GM18909 (cell line): ENCODE measurements around the gene PI3.
"Not testable (repeated sequence)": the region's sequence is repeated elsewhere in the genome, so short reads cannot be mapped to it uniquely, and the experiment has no call there.

Experiments used
- ATAC-seq: cut with Tn5 transposase; IDR thresholded peaks from one replicate; pipeline ENCODE4 v1.9.1; 2021; ENCODE audit warnings: mild to moderate bottlenecking; ENCODE audit not compliant: unreplicated experiment, poor library complexity

PI3 gene, protein sequence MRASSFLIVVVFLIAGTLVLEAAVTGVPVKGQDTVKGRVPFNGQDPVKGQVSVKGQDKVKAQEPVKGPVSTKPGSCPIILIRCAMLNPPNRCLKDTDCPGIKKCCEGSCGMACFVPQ

GRCh38 chr20:45174434-45175364, at the start of gene PI3:
Gene PI3, plus strand, starts transcription at chr20:45174902. Its CDS starts 21 bp downstream, at chr20:45174923.
- ATAC-seq, result no peak

DNA sequence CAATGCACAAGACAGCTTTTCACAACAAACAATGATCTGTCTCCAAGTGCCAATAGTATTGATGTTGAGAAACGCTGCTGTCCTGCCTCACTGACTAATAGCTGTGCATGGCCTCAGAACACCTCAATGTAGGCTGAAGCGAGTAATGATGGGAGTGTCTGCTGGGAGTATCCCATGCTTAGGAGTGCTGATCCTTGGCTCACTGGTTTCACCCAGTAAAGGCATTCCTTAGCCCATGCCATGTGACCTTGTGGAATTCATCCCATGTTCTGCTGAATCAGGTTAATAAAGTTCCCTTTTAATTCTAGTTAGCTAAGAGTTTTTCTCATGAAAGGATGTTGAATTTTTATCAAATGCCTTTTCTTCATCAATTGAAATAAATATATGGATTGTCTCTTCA, 46.6 kb upstream of the PI3 start:
- ATAC-seq, result no peak

- ATAC-seq, result no peak
Observed at GRCh38 chr20:45136911-45137310, 37.8 kb upstream of the PI3 start.

DNA sequence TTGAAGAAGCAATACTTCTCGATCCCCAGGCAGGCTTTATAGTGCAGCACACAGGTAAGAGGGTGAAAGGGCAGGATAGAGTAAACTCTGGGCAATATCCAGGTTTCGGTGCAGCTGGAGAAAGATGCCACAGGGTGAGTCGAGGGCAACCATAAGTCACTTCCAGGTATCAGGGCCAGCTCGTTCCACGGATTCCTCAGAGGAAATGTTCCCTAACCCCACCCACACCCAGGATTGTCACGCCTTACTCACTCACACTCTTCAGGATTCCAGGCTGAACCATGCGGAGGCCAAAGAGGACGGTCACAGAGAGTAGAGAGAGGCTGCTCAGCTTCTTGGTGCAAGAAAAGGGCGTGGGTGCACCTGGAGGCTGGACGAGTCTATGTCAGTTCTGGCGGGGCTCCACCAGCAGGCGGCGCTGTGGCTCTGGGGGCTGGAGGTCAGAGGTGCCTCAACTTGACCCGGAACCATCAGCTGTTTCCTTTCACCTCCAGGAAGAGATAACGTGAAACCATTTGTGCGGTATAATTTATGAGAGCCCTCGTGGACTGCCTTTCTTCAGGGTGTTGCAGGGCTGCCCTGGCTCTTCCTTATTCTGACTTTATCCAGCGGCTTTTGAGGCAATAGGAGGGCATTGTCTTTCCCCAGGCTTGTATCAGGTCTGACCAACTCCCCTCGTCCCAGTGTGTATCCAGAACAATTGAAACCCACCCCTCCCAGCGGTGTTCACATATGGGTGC, 36.0 kb upstream of the PI3 start:
- ATAC-seq, result no peak

- not testable (repeated sequence) for ATAC-seq
Observed at GRCh38 chr20:45139733-45140375, 34.8 kb upstream of the PI3 start.

DNA sequence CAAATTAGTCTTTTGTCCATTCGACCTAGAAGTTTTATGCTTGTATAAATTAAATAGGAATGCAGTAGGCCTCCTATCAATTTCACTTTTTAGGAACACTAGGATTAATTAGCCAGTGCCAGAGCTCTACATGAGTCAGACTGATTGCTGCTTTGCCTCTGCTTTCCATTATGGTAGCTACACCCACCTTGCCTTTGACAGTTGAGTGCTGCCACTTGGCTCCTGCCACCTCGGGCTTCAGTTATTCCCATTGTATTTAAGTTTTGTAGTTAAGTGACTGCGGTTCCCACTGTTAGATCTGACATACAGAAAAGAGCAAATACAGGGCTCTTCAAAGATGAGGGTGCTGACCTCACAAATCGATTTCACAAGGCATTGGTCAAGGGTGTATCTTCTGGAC, 33.9 kb upstream of the PI3 start:
- ATAC-seq, result no peak

- no peak for ATAC-seq
Observed at GRCh38 chr20:45149062-45149461, 25.6 kb upstream of the PI3 start.

- no peak for ATAC-seq
Observed at GRCh38 chr20:45152405-45152804, 22.3 kb upstream of the PI3 start.

GRCh38 chr20:45153147-45153546, 21.6 kb upstream of the PI3 start:
- no peak for ATAC-seq

DNA sequence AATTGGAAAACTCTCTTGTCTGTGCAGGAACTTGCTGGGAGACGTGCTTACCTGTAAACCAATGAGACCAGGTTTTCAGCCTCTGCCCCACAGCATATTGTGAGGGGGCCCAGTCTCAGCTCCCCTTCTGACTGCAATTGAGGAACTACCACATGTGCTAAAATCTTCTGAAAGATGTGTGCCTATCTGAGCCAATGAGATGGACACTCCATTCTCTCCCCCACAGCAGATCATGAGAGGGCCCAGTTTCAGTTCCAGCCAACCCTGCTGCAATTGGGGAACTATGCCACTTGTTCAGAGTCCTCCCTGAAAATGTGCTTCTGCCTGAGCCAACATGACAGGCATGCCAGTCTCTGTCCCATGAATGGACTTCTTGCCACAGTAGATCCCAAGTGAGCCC, 20.9 kb upstream of the PI3 start:
- no peak for ATAC-seq

DNA sequence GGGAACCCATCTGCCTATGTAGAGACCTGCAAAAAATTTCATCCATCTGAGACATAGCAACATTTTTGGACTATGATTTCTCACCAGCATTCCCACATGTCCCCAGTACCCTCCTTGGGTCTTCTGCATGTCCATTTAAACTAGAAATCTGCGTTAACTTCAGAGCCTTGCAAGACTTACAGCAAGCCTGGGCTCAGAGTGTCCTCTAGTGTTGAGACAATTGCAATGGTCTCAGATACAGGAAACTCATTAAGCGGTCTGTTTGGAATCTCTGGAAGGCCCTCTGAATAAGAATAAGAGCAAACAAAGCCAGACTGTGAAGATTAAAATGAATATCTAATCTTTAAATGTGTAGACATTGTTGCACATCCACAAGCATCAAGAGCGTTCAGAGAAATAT, 20.5 kb upstream of the PI3 start:
- no peak for ATAC-seq

DNA sequence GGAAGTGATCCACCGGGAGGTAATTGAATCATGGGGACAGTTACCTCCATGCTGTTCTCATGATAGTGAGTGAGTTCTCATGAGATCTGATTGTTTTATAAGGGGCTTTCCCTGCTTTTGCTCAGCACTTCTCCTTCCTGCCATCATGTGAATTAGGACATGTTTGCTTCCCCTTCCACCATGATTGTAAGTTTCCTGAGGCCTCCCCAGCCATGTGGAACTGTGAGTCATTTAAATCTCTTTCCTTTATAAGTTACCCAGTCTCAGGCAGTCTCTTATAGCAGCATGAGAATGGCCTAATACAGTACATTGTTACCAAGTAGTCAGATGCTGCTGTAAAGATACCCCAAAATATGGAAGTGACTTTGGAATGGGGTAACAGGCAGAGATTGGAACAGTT, 19.9 kb upstream of the PI3 start:
- ATAC-seq, result not testable (repeated sequence)

DNA sequence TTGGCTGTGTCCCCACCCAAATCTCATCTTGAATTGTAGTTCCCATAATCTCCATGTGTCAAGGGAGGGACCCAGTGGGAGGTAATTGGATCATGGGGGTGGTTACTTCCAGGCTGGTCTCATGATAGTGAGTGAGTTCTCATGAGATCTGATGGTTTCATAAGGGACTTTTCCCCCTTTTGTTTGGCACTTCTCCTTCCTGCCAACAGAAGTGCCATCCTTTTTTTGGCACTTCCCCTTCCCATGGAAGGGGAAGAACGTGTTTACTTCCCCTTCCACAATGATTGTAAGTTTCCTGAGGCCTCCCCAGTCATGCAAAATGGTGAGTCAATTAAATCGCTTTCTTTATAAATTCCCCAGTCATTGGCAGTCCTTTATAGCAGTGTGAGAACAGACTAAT, 18.0 kb upstream of the PI3 start:
- ATAC-seq, result no peak

DNA sequence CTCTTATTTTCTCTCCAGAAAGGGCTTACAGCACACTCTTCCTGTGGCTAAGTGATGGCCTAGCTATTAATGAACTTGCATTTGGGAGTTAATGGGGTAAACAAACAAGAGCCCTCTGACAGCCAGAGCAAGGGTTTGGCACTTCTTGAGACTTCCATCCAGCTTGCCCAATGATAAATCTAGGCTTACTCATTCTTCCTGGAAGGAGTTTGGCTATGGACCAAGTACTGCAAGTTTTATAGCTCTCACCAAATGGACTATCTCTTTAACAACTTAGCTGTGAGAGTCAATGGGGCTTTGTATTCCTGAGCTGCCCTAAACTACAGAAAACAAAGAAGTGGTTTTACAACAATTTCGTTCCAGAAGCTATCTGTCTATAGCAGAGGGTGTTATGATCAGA, 16.7 kb upstream of the PI3 start:
- ATAC-seq, result no peak

DNA sequence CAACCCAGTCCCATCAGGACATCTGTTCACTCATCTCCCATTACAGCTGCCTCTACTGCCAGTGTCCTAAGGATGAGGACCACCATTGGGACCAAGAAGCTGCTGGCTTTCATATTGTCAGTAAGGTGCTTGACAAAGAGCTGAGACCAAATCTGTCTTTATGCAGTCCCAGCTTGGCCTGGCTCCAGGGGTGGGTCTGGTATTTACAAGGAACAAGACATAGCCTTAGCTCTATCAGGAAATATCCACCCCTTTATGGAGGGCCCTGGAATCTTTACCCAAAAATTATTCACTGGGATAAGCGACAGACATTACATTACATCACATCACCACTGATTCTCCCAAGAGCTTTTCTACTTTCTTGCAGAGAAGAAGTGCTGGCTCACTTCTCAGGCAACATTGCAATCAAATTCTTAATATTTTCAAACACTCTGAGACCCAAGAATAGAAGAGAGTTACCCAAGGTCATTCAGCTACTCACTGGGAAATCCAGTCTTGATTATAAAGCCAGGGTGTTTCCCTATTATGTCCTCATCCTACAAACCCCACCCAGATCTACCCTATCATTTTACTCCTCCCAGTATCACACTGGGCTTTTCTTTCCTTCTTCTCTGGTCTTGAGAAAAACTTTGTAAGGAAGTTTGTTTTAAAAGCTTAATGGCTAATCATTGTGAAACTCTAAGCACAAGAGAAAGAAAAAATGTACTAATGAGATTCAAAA, 11.5 kb upstream of the PI3 start:
- no peak for ATAC-seq

DNA sequence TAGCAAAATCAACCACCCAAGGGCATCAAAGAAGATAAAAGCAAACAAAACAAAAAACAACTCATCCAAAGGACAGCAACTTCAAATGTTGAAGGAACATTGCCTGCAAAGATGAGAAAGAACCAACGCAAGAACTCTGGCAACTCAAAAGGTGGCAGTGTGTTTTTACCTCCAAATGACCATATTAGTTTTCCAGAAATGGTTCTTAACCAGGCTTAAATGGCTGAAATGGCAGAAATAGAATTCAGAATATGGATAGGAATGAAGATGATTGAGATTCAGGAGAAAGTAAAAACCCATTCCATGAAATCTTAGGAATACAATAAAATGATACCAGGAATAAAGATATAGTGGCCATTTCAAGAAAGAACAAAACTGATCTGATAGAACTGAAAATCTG, 9.8 kb upstream of the PI3 start:
- ATAC-seq, result no peak

GRCh38 chr20:45173522-45173921, 1.2 kb upstream of the PI3 start:
- ATAC-seq, result no peak

- no peak for ATAC-seq
Observed at GRCh38 chr20:45176526-45177267, 2.0 kb downstream of the PI3 start.

DNA sequence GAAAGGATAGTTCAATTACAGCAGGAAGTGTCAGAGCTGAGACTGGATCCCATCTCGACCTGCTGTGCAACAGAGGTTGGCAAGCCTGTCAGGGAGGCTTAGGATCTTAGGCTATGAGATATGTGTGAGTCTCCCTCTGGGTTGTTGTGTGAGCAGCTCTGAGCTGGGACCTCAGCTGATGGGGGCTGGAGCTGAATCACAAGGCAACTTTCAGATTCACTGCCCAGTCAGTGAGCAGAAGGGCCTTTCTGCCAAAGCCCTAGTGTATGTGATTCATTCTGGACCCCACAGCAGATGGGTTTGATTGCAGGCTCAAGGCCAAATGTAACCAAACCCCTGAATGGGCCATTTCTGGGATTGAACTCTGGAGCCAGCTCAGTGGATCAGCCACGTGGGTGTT, 4.5 kb downstream of the PI3 start:
- ATAC-seq, result no peak

- no peak for ATAC-seq
Observed at GRCh38 chr20:45181639-45182038, 6.9 kb downstream of the PI3 start.
